HUES6 (cell line): ENCODE data around the gene BBOF1.
"Not testable (repeated sequence)": the region's sequence is repeated elsewhere in the genome, so short reads cannot be mapped to it uniquely, and the experiment has no call there.

ENCODE experiments used
- H3K27ac ChIP-seq: 2 replicates; pipeline ENCODE4 v1.7.0; 2013; ENCODE audit warnings: low read depth, mild to moderate bottlenecking, low read length, inconsistent platforms
- H3K27me3 ChIP-seq: 2 replicates; pipeline ENCODE4 v1.6.1; 2013; ENCODE audit warnings: low read length; ENCODE audit not compliant: control insufficient read depth, insufficient read depth
- H3K36me3 ChIP-seq: 2 replicates; pipeline ENCODE4 v1.6.1; 2013; ENCODE audit warnings: low read length; ENCODE audit not compliant: control insufficient read depth, insufficient read depth
- H3K4me1 ChIP-seq: 2 replicates; pipeline ENCODE4 v1.6.1; 2013; ENCODE audit warnings: low read length; ENCODE audit not compliant: control insufficient read depth, insufficient read depth
- H3K4me3 ChIP-seq: 2 replicates; pipeline ENCODE4 v1.5.1; 2013; ENCODE audit warnings: low read depth, low read length
- H3K9ac ChIP-seq: one replicate; pipeline ENCODE4 v1.6.1; 2013; ENCODE audit warnings: mild to moderate bottlenecking, low read length
- H3K9me3 ChIP-seq: 2 replicates; pipeline ENCODE4 v1.6.1; 2013; ENCODE audit warnings: low read depth, low read length; ENCODE audit not compliant: control insufficient read depth, insufficient read depth

The BBOF1 gene

DNA sequence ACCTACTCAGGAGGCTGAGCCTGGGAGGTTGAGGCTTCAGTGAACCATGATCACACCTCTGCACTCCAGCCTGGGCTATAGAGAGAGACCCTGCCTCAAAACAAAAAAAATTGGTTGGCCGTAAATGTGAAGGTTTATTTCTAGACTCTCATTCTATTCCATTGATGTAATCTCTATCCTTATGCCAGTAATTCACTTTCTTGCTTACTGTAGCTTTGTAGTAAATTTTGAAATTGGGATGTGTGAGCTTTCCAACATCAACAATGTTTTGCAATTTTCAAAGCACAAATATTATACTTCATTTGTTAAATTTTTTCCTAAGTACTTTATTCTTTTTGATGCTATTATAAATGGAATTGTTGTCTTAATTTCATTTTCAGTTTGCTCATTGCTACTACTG, 90.2 kb downstream of the BBOF1 start:
- Histone ChIP-seq H3K9ac (no peak overlapping the region), H3K36me3 (peaks cover 20% of the 10 kb centered on the region), H3K9me3 (no peaks in the 10 kb centered on the region), H3K4me3 (no peak overlapping the region), H3K27me3 (no peaks in the 10 kb centered on the region), H3K27ac (no peak overlapping the region), H3K4me1 (no peaks in the 10 kb centered on the region)

DNA sequence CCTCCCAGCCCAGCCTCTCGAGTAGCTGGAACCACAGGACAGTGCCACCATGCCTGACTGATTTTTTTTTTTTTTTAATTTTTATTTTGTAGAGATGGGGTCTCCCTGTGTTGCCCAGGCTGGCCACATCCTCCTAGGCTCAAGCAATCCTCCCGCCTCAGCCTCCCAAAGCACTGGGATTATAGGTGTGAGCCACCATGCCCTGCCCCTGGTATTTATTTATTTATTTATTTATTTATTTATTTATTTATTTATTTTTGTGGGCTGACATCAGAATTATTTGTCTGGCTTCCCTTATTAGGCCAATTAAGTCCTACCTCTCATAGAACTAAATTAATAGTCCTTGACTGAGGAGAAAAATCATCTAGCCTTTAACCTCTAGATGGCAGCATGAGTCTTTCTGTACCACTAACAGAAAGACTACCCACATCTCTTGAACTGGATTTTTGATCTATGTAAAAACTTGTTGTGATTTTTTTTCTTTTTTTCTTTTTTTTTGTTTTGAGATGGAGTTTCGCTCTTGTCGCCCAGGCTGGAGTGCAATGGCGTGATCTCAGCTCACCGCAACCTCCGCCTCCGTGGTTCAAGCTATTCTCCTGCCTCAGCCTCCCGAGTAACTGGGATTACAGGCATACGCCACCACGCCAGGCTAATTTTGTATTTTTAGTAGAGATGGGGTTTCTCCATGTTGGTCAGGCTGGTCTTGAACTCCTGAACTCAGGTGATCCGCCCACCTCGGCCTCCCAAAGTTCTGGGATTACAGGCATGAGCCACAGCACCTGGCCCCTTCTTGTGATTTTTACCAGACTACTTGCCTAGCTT, 92.5 kb downstream of the BBOF1 start:
- H3K36me3 ChIP-seq: peaks cover 19% of the 10 kb centered on the region
- H3K9ac ChIP-seq, H3K4me1 ChIP-seq, H3K9me3 ChIP-seq, H3K27me3 ChIP-seq, H3K4me3 ChIP-seq, H3K27ac ChIP-seq: not testable (repeated sequence)
